ENCODE measurements around the gene FBXO4. TPM values are rescaled to one million over a fixed set of nuclear protein-coding genes. Genes with fewer than 3 reads are reported as not detected.
"Not testable (repeated sequence)": the region's sequence is repeated elsewhere in the genome, so short reads cannot be mapped to it uniquely, and the experiment has no call there.

Gene FBXO4
- polyA plus RNA-seq, 1 experiment, result 3.9 TPM

DNA sequence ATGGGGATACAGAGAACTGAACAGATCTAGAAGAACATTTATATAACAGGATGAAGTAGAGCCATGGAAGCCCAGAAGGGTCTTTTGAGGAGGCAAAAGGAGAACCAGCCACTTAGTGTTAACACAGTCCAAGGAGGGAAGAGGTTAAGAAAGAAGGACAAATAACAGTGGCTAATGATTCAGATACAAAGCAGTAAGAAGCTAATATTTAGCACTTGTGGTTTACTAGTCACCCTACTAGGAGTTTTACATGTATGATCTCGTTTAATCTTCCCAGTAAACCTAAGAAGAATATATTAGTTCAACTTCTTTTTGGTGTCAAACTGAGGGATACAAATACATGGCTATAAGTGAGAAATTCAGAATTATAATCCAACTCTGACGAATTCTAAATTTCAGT lies 7.7 kb downstream of the FBXO4 start:
- Histone ChIP-seq H3K36me3 (ENCODE audit: control insufficient read depth, insufficient read depth, low read length) (peaks cover 3% of the 10 kb centered on the region), H3K27me3 (ENCODE audit: control insufficient read depth, insufficient read depth, low read length) (no peaks in the 10 kb centered on the region), H3K4me3 (ENCODE audit: low read depth, low read length) (no peak overlapping the region)
- CTCF ChIA-PET, result no interaction called here
- TF ChIP-seq CTCF (IDR thresholded peaks at IDR 0.05; ENCODE audit: insufficient read depth, low read depth, low read length), result no peak
- POLR2A ChIA-PET, result no interaction called here
- DNase-seq (ENCODE audit: low read depth), result no peak

DNA sequence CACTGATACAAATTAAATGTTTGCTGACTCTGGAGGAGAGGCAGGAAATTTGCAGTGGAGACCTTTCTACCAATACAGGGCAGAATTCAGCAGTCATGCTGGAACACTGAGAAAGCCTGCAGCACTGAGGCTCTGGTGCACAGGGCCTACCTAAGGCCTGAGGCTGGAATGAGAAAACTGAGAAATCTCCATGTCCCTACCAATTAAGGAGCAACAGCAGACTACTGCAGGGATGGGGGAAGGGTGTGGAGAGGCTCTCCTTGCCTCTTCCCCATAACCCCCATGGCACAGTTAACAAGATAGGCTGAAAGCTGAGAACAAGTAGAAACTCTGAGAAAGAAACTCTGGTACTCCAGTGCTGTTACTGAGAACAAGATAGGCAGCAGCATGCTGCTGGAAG lies 10.5 kb downstream of the FBXO4 start:
- TF ChIP-seq CTCF (IDR thresholded peaks at IDR 0.05; ENCODE audit: insufficient read depth, low read depth, low read length), result no peak
- Histone ChIP-seq H3K36me3 (ENCODE audit: control insufficient read depth, insufficient read depth, low read length) (peaks cover 3% of the 10 kb centered on the region), H3K4me3 (ENCODE audit: low read depth, low read length) (no peak overlapping the region), H3K27me3 (ENCODE audit: control insufficient read depth, insufficient read depth, low read length) (no peaks in the 10 kb centered on the region)
- CTCF ChIA-PET, result no interaction called here
- no peak for DNase-seq (ENCODE audit: low read depth)
- POLR2A ChIA-PET, result no interaction called here

GRCh38 chr5:41940641-41941040 lies 15.6 kb downstream of the FBXO4 start:
- no peak for DNase-seq (ENCODE audit: low read depth)
- ChIA-PET CTCF (interaction anchor here (0.7 to 1.0 kb wide), 2 partner anchors 58 to 117 kb away, joined by 3 read pairs; no protein-coding TSS in a partner anchor), POLR2A (no interaction called here)
- Histone ChIP-seq H3K27me3 (ENCODE audit: control insufficient read depth, insufficient read depth, low read length) (no peaks in the 10 kb centered on the region), H3K36me3 (ENCODE audit: control insufficient read depth, insufficient read depth, low read length) (no peaks in the 10 kb centered on the region), H3K4me3 (ENCODE audit: low read depth, low read length) (no peak overlapping the region)
- no peak for TF ChIP-seq CTCF (IDR thresholded peaks at IDR 0.05; ENCODE audit: insufficient read depth, low read depth, low read length)

DNA sequence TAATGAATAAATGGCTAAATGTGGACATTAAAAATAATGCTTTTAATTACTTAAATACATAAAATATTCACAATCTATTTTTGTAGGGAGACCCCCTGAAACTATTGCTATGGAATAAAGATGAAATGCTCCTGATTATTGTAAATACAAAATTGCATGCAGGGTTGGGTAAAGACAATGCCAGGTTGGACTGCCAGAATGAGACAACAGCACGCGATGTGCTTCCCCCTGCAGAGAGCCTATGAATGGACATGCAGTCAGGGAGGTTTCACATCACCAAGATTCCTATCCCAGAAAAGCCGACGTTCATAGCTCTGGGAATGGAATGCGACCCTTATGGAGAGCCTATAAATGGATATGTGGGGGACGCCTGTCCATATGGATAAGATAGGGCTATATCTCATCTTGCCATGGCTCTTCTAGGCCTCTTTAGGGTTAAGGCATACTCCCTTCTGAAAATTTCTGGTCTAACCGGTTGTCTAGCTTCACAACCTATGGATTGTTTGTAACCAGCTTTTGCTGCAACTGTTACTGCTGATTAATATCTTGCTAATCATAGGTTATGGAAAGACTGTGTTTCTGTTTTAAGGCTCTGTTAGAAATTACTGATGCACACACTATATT lies 20.4 kb downstream of the FBXO4 start:
- DNase-seq (ENCODE audit: low read depth); POLR2A ChIA-PET; CTCF ChIA-PET; H3K27me3 ChIP-seq (ENCODE audit: control insufficient read depth, insufficient read depth, low read length); H3K36me3 ChIP-seq (ENCODE audit: control insufficient read depth, insufficient read depth, low read length); H3K4me3 ChIP-seq (ENCODE audit: low read depth, low read length): not testable (repeated sequence)

DNA sequence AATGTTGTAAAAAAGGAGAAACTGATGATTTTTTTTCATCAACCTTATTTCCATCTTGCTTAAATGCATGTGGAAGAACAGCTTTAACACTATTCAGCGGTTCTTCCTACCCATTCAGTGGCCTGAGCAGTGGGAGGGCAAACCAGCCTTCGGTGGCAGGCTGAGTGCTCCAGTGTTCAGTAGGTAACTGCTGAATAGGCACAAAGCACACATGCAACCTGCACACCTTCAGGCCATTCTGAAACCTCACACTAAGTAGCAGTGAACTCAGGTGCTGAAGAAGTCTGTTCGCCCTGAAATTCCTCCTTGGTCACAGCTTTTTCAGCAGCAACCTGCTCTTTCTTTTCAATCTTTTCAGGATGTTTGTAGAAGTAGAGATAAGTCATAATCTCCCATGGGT lies 26.1 kb downstream of the FBXO4 start:
- no peak for DNase-seq (ENCODE audit: low read depth)
- POLR2A ChIA-PET, result no interaction called here
- H3K27me3 ChIP-seq (ENCODE audit: control insufficient read depth, insufficient read depth, low read length), result no peaks in the 10 kb centered on the region
- H3K4me3 ChIP-seq (ENCODE audit: low read depth, low read length), result no peak overlapping the region
- CTCF ChIA-PET, result no interaction called here
- no peaks in the 10 kb centered on the region for H3K36me3 ChIP-seq (ENCODE audit: control insufficient read depth, insufficient read depth, low read length)
- TF ChIP-seq CTCF (IDR thresholded peaks at IDR 0.05; ENCODE audit: insufficient read depth, low read depth, low read length), result no peak

DNA sequence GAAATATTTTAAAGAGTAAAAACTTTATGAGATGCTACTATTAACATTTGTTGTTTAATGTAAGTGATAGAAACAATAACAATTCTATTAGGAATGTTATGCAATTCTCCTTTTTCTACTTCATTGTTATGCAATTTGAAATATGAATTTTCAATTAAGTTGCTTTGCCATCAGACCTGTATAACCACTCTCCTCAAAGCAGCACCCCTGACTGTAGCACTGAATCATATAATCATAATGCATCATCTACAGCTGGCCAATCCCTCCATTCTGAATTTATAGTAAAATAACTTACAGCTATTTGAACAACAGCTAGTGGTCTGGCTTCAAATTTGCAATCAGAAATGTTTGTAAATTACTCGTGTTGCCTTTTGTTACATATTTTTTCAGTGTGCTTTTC lies 29.2 kb downstream of the FBXO4 start:
- Histone ChIP-seq H3K36me3 (ENCODE audit: control insufficient read depth, insufficient read depth, low read length) (no peaks in the 10 kb centered on the region), H3K4me3 (ENCODE audit: low read depth, low read length) (no peak overlapping the region), H3K27me3 (ENCODE audit: control insufficient read depth, insufficient read depth, low read length) (no peaks in the 10 kb centered on the region)
- ChIA-PET POLR2A (no interaction called here), CTCF (no interaction called here)
- no peak for TF ChIP-seq CTCF (IDR thresholded peaks at IDR 0.05; ENCODE audit: insufficient read depth, low read depth, low read length)
- no peak for DNase-seq (ENCODE audit: low read depth)

Data from BJ (cell line).